ENCODE results near the gene OR51E1.

The OR51E1 gene

DNA sequence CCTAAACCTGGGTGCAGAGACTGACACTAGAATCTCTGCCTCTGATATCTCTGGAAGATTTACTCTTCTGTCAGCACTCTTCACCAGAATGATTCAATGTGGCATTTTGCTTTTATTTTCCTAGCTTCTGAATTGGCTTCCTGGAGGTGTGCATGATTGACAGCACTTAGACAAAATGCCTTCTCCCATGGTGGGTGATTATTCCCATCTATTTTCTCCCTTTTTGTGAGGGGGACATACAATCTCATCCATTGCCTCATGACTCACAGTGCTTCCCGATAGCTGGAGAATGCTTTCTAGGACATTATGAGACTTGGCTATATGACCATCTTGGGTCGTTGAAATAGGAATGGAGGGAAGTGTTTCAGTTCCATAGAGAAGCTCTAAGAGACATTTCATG lies 31.8 kb upstream of the OR51E1 start:
- Histone ChIP-seq H3K9me3 (ENCODE audit: control insufficient read depth, insufficient read depth, low read length) (peaks cover 6% of the 10 kb centered on the region; the same call in 1 of the 2 replicates), H3K4me1 (ENCODE audit: control insufficient read depth, low read length) (peaks cover 14% of the 10 kb centered on the region), H3K27me3 (ENCODE audit: control insufficient read depth, low read length) (no peaks in the 10 kb centered on the region), H3K9me2 (replicated peaks; ENCODE audit: control insufficient read depth, low read length) (no peaks in the 10 kb centered on the region), H3K4me2 (ENCODE audit: low read length) (no peak overlapping the region), H3K36me3 (ENCODE audit: control insufficient read depth, low read length) (no peaks in the 10 kb centered on the region), H3K27ac (ENCODE audit: low read depth, low read length) (no peak overlapping the region), H3F3A (ENCODE audit: control insufficient read depth, insufficient read depth) (no peaks in the 10 kb centered on the region), H4K20me1 (ENCODE audit: control insufficient read depth, insufficient read depth, low read depth, low read length) (no peaks in the 10 kb centered on the region), H3K79me2 (ENCODE audit: control insufficient read depth, low read length) (peaks cover 4% of the 10 kb centered on the region), H3K4me3 (ENCODE audit: low read length) (no peak overlapping the region)
- TF ChIP-seq, protein P1, sequence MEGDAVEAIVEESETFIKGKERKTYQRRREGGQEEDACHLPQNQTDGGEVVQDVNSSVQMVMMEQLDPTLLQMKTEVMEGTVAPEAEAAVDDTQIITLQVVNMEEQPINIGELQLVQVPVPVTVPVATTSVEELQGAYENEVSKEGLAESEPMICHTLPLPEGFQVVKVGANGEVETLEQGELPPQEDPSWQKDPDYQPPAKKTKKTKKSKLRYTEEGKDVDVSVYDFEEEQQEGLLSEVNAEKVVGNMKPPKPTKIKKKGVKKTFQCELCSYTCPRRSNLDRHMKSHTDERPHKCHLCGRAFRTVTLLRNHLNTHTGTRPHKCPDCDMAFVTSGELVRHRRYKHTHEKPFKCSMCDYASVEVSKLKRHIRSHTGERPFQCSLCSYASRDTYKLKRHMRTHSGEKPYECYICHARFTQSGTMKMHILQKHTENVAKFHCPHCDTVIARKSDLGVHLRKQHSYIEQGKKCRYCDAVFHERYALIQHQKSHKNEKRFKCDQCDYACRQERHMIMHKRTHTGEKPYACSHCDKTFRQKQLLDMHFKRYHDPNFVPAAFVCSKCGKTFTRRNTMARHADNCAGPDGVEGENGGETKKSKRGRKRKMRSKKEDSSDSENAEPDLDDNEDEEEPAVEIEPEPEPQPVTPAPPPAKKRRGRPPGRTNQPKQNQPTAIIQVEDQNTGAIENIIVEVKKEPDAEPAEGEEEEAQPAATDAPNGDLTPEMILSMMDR (IDR thresholded peaks at IDR 0.05; ENCODE audit: low read depth, low read length, poor library complexity, severe bottlenecking), result no peak
- TF ChIP-seq EZH2phosphoT487 (IDR thresholded peaks at IDR 0.05; ENCODE audit: borderline replicate concordance, low read length), result no peak

DNA sequence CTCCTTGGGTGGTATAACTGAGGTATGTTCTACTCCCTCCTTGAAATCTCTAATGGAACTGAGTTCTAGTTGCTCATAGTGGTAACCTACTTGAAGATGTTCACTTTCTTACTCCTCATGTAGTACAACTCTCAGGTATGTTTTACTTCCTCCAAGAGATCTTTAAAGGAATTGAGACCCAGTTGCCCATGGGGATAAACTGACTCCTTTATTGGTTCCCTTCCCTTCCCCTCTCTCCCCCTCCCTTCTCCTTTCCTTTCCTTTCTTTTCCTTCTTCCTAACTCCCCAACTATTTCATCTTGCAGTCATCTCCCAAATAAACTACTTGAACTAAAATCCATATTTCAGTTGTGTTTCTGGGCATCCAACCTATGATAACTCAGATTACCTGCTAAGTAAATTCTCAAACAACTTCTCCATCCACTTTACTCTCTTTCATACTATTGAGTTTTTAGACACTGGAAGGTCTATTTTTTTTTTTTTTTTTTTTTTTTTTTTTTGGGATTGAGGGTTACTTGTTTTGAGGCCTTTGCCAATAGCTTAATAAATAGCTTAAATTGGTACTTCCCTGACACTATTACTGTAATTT lies 27.8 kb upstream of the OR51E1 start:
- Histone ChIP-seq H3K4me1 (ENCODE audit: control insufficient read depth, low read length) (no peaks in the 10 kb centered on the region), H3K27ac (ENCODE audit: low read depth, low read length) (no peak overlapping the region), H3K9me2 (replicated peaks; ENCODE audit: control insufficient read depth, low read length) (no peaks in the 10 kb centered on the region), H3K27me3 (ENCODE audit: control insufficient read depth, low read length) (no peaks in the 10 kb centered on the region), H3K4me3 (ENCODE audit: low read length) (no peak overlapping the region), H3K79me2 (ENCODE audit: control insufficient read depth, low read length) (no peaks in the 10 kb centered on the region), H4K20me1 (ENCODE audit: control insufficient read depth, insufficient read depth, low read depth, low read length) (no peaks in the 10 kb centered on the region), H3F3A (ENCODE audit: control insufficient read depth, insufficient read depth) (no peaks in the 10 kb centered on the region), H3K4me2 (ENCODE audit: low read length) (no peak overlapping the region), H3K9me3 (ENCODE audit: control insufficient read depth, insufficient read depth, low read length) (no peaks in the 10 kb centered on the region), H3K36me3 (ENCODE audit: control insufficient read depth, low read length) (no peaks in the 10 kb centered on the region)
- TF ChIP-seq EZH2phosphoT487 (IDR thresholded peaks at IDR 0.05; ENCODE audit: borderline replicate concordance, low read length), result no peak
- TF ChIP-seq, protein P1 (IDR thresholded peaks at IDR 0.05; ENCODE audit: low read depth, low read length, poor library complexity, severe bottlenecking), result no peak

DNA sequence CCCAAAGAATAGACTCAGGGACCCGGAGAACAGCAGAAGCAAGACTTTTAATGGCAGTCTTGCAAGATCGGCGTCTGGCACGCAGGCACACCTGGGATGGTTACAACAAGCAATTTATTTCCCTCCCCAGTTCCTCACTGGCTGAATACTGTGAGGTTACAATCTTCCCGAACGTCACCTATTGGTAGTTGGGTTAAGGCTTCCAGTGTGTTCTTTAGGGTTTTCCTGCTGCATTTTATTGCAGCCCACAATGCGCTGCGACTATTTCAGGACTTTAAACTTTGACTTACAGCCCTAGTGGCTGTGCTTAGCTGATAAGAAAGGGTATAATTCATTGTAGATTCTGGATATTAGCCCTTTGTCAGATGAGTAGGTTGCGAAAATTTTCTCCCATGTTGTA lies 24.3 kb upstream of the OR51E1 start:
- Histone ChIP-seq H3K27me3 (ENCODE audit: control insufficient read depth, low read length) (no peaks in the 10 kb centered on the region), H3K4me2 (ENCODE audit: low read length) (no peak overlapping the region), H3K27ac (ENCODE audit: low read depth, low read length) (no peak overlapping the region), H3K9me2 (replicated peaks; ENCODE audit: control insufficient read depth, low read length) (no peaks in the 10 kb centered on the region), H3K4me1 (ENCODE audit: control insufficient read depth, low read length) (no peaks in the 10 kb centered on the region), H3K9me3 (ENCODE audit: control insufficient read depth, insufficient read depth, low read length) (no peaks in the 10 kb centered on the region), H3K4me3 (ENCODE audit: low read length) (no peak overlapping the region), H4K20me1 (ENCODE audit: control insufficient read depth, insufficient read depth, low read depth, low read length) (no peaks in the 10 kb centered on the region), H3K36me3 (ENCODE audit: control insufficient read depth, low read length) (no peaks in the 10 kb centered on the region), H3F3A (ENCODE audit: control insufficient read depth, insufficient read depth) (no peaks in the 10 kb centered on the region), H3K79me2 (ENCODE audit: control insufficient read depth, low read length) (no peaks in the 10 kb centered on the region)
- TF ChIP-seq EZH2phosphoT487 (IDR thresholded peaks at IDR 0.05; ENCODE audit: borderline replicate concordance, low read length), result no peak
- TF ChIP-seq, protein P1 (IDR thresholded peaks at IDR 0.05; ENCODE audit: low read depth, low read length, poor library complexity, severe bottlenecking), result no peak

Data from DOHH2 (cell line).